ENCODE data around the gene MAST4. TPM values are rescaled to one million over a fixed set of nuclear protein-coding genes. Genes with fewer than 3 reads are reported as not detected.

MAST4 gene
- polyA plus RNA-seq, 1 donor (not counting 4 experiments of a cell fraction or from before 2014, with no cell fraction given) = 19.8 TPM

- no peaks in the 10 kb centered on the region for H3K27me3 ChIP-seq (ENCODE audit: control insufficient read depth, extremely low read depth, insufficient read depth, low read length)
- TF ChIP-seq CTCF (optimal IDR thresholded peaks at IDR 0.05 in 1 of 3, IDR thresholded peaks at IDR 0.05 in 1 of 3, conservative IDR thresholded peaks at IDR 0.05 in 1 of 3; ENCODE audit: extremely low read depth in 1 of 3, insufficient read depth in 2 of 3, low read length in 3 of 3) (no peak), EZH2 (IDR thresholded peaks at IDR 0.05; ENCODE audit: low read length) (no peak)
- DNase-seq (ENCODE audit: low read depth, low spot score) = no peak
- H2AFZ ChIP-seq (ENCODE audit: control insufficient read depth, low read length) = no peak overlapping the region
- no peak overlapping the region for H3K4me2 ChIP-seq (ENCODE audit: control insufficient read depth, extremely low read depth, insufficient read depth, low read depth, low read length)
- H3K36me3 ChIP-seq (ENCODE audit: control insufficient read depth in 2 of 2, extremely low read depth in 1 of 2, insufficient read depth in 2 of 2, low read length in 2 of 2) = no peaks in the 10 kb centered on the region
- no peaks in the 10 kb centered on the region for H3K9me3 ChIP-seq (ENCODE audit: control insufficient read depth, low read depth, low read length)
- no peak overlapping the region for H3K9ac ChIP-seq (ENCODE audit: control insufficient read depth, extremely low read depth, insufficient read depth, low read length)
- no peak overlapping the region for H3K27ac ChIP-seq (ENCODE audit: control insufficient read depth, insufficient read depth, low read length)
- dilution Hi-C loops (cut with MboI; ENCODE audit: extremely low pct_ligation_motif_present, low sequenced_read_pairs) = no loop called here
- H3K4me3 ChIP-seq (ENCODE audit: control insufficient read depth in 2 of 3, extremely low read depth in 1 of 3, insufficient read depth in 2 of 3, low read depth in 1 of 3, low read length in 3 of 3) = no peak overlapping the region
- peaks cover 3% of the 10 kb centered on the region for H3K4me1 ChIP-seq (ENCODE audit: control insufficient read depth, extremely low read depth, insufficient read depth, low read length)
- no peaks in the 10 kb centered on the region for H4K20me1 ChIP-seq (ENCODE audit: control insufficient read depth, extremely low read depth, insufficient read depth, low read length)
- FAIRE-seq = no peak
- H3K9me1 ChIP-seq (ENCODE audit: control insufficient read depth, extremely low read depth, insufficient read depth, low read length) = no peaks in the 10 kb centered on the region
- no peaks in the 10 kb centered on the region for H3K79me2 ChIP-seq (ENCODE audit: control insufficient read depth, insufficient read depth, low read length)
Observed at GRCh38 chr5:66702426-66702825, 106.2 kb downstream of the MAST4 start.

- dilution Hi-C loops (cut with MboI; ENCODE audit: extremely low pct_ligation_motif_present, low sequenced_read_pairs) = no loop called here
- DNase-seq (ENCODE audit: low read depth, low spot score) (no peak), FAIRE-seq (no peak)
Observed at GRCh38 chr5:66704790-66705425, 108.7 kb downstream of the MAST4 start.

More at GRCh38 chr5:66704790-66705425, 108.7 kb downstream of the MAST4 start:
- no peaks in the 10 kb centered on the region for H3K4me1 ChIP-seq (ENCODE audit: control insufficient read depth, extremely low read depth, insufficient read depth, low read length)
- no peak overlapping the region for H3K4me2 ChIP-seq (ENCODE audit: control insufficient read depth, extremely low read depth, insufficient read depth, low read depth, low read length)
- H3K4me3 ChIP-seq (ENCODE audit: control insufficient read depth in 2 of 3, extremely low read depth in 1 of 3, insufficient read depth in 2 of 3, low read depth in 1 of 3, low read length in 3 of 3) = no peak overlapping the region
- no peaks in the 10 kb centered on the region for H3K9me1 ChIP-seq (ENCODE audit: control insufficient read depth, extremely low read depth, insufficient read depth, low read length)
- TF ChIP-seq EZH2 (IDR thresholded peaks at IDR 0.05; ENCODE audit: low read length) (no peak), CTCF (optimal IDR thresholded peaks at IDR 0.05 in 1 of 3, IDR thresholded peaks at IDR 0.05 in 1 of 3, conservative IDR thresholded peaks at IDR 0.05 in 1 of 3; ENCODE audit: extremely low read depth in 1 of 3, insufficient read depth in 2 of 3, low read length in 3 of 3) (no peak)
- no peaks in the 10 kb centered on the region for H3K9me3 ChIP-seq (ENCODE audit: control insufficient read depth, low read depth, low read length)
- H3K27me3 ChIP-seq (ENCODE audit: control insufficient read depth, extremely low read depth, insufficient read depth, low read length) = no peaks in the 10 kb centered on the region
- no peaks in the 10 kb centered on the region for H3K79me2 ChIP-seq (ENCODE audit: control insufficient read depth, insufficient read depth, low read length)
- no peak overlapping the region for H3K9ac ChIP-seq (ENCODE audit: control insufficient read depth, extremely low read depth, insufficient read depth, low read length)
- no peaks in the 10 kb centered on the region for H3K36me3 ChIP-seq (ENCODE audit: control insufficient read depth in 2 of 2, extremely low read depth in 1 of 2, insufficient read depth in 2 of 2, low read length in 2 of 2)
- no peaks in the 10 kb centered on the region for H4K20me1 ChIP-seq (ENCODE audit: control insufficient read depth, extremely low read depth, insufficient read depth, low read length)
- H2AFZ ChIP-seq (ENCODE audit: control insufficient read depth, low read length) = no peak overlapping the region
- H3K27ac ChIP-seq (ENCODE audit: control insufficient read depth, insufficient read depth, low read length) = no peak overlapping the region

Data from keratinocyte (primary cell).